HFFc6 (cell line): ENCODE data around the gene TFB1M. TPM values are rescaled to one million over a fixed set of nuclear protein-coding genes. Genes with fewer than 3 reads are reported as not detected.

Experiments
- DNase-seq: peaks from one replicate; pipeline ENCODE4 v3.0.0-alpha.2; 2018
- H3K27ac Mint-ChIP-seq: 2 replicates; pipeline ENCODE4 v1.8.0; 2020; ENCODE audit warnings: mild to moderate bottlenecking, mixed read lengths
- H3K27me3 Mint-ChIP-seq: 2 replicates; pipeline ENCODE4 v1.8.0; 2021; ENCODE audit warnings: mild to moderate bottlenecking, moderate library complexity, mixed read lengths; ENCODE audit not compliant: insufficient read depth
- H3K36me3 Mint-ChIP-seq: 2 replicates; pipeline ENCODE4 v1.8.0; 2021; ENCODE audit warnings: low read depth, mixed read lengths
- H3K4me1 Mint-ChIP-seq: 2 replicates; pipeline ENCODE4 v1.8.0; 2020; ENCODE audit warnings: low read depth, mixed read lengths
- H3K4me3 Mint-ChIP-seq: 2 replicates; pipeline ENCODE4 v1.8.0; 2020; ENCODE audit warnings: mild to moderate bottlenecking, moderate library complexity, mixed read lengths
- H3K9me3 Mint-ChIP-seq: 2 replicates; pipeline ENCODE4 v1.8.0; 2020; ENCODE audit warnings: mild to moderate bottlenecking, mixed read lengths
- CTCF ChIP-seq: fragments of 200-600 bp; sonication (generic); IDR thresholded peaks from 2 replicates; pipeline ENCODE4 v1.5.0; 2021; ENCODE audit warnings: antibody characterized with exemption, mild to moderate bottlenecking
- total RNA-seq, 6 experiments: library from RNA; stranded (reverse); fragmentation: NEBNext Ultra II Directional; extraction: Animal tissue kit (Norgen Biotek cat#: 25700); gene quantifications; 2 replicates in 1 of 6; 3 replicates in 5 of 6; pipeline ENCODE4 v1.2.3, GENCODE V29; 2021

The TFB1M gene
- total RNA-seq, 6 experiments from 2014 or later: 16.7 to 23.0 (median 21.7) TPM

GRCh38 chr6:155291291-155291690 lies 23.0 kb downstream of the TFB1M start:
- Mint-ChIP-seq H3K27ac (0 out of 2 replicates have a peak overlapping the region, but pooled peaks have one; percentile 18), H3K9me3 (no peaks in the 10 kb centered on the region), H3K36me3 (peaks cover 21% of the 10 kb centered on the region; the same call in 1 of the 2 replicates), H3K4me1 (peaks cover 8% of the 10 kb centered on the region; the same call in 1 of the 2 replicates), H3K27me3 (no peaks in the 10 kb centered on the region), H3K4me3 (no peak overlapping the region)
- DNase-seq: no peak
- TF ChIP-seq CTCF: no peak

GRCh38 chr6:155290491-155290890 lies 23.8 kb downstream of the TFB1M start:
- H3K9me3 Mint-ChIP-seq: no peaks in the 10 kb centered on the region
- DNase-seq: no peak
- TF ChIP-seq CTCF: no peak
- H3K4me1 Mint-ChIP-seq: peaks cover 8% of the 10 kb centered on the region; the same call in 1 of the 2 replicates
- peaks cover 21% of the 10 kb centered on the region; the same call in 1 of the 2 replicates for H3K36me3 Mint-ChIP-seq
- H3K27ac Mint-ChIP-seq: no peak overlapping the region
- no peaks in the 10 kb centered on the region for H3K27me3 Mint-ChIP-seq
- no peak overlapping the region for H3K4me3 Mint-ChIP-seq

- Mint-ChIP-seq H3K4me1 (peaks cover 8% of the 10 kb centered on the region; the same call in 1 of the 2 replicates), H3K27ac (no peak overlapping the region), H3K9me3 (no peaks in the 10 kb centered on the region), H3K36me3 (peaks cover 22% of the 10 kb centered on the region; the same call in 1 of the 2 replicates), H3K27me3 (no peaks in the 10 kb centered on the region), H3K4me3 (no peak overlapping the region)
- DNase-seq: no peak
- TF ChIP-seq CTCF: no peak
These were observed 26.5 kb downstream of the TFB1M start for GRCh38 chr6:155287762-155288161.

- no peak for DNase-seq
- H3K4me3 Mint-ChIP-seq: no peak overlapping the region
- H3K27me3 Mint-ChIP-seq: no peaks in the 10 kb centered on the region
- no peak overlapping the region for H3K27ac Mint-ChIP-seq
- peaks cover 16% of the 10 kb centered on the region for H3K36me3 Mint-ChIP-seq
- TF ChIP-seq CTCF: no peak
- H3K4me1 Mint-ChIP-seq: 0 out of 2 replicates have a peak, but pooled peaks cover 6% of the 10 kb centered on the region
- H3K9me3 Mint-ChIP-seq: no peaks in the 10 kb centered on the region
These were observed 29.5 kb downstream of the TFB1M start for GRCh38 chr6:155284775-155285174.

GRCh38 chr6:155278319-155279049 lies 35.8 kb downstream of the TFB1M start:
- peaks cover 25% of the 10 kb centered on the region for H3K36me3 Mint-ChIP-seq
- no peaks in the 10 kb centered on the region for H3K9me3 Mint-ChIP-seq
- H3K4me3 Mint-ChIP-seq: no peak overlapping the region
- no peaks in the 10 kb centered on the region for H3K27me3 Mint-ChIP-seq
- peaks cover 61% of the 10 kb centered on the region for H3K4me1 Mint-ChIP-seq
- no peak overlapping the region for H3K27ac Mint-ChIP-seq
- TF ChIP-seq CTCF: no peak
- no peak for DNase-seq
